ENCODE measurements around the gene ZKSCAN4.
A peak's percentile ranks its signal among the peaks of the same experiment; 100 is the strongest.

Gene ZKSCAN4

GRCh38 chr6:28220257-28221133 lies 31.6 kb downstream of the ZKSCAN4 start:
- no peak for TF ChIP-seq CTCF (IDR thresholded peaks at IDR 0.05; ENCODE audit: low read depth, low read length)
- in situ Hi-C loops (cut with HindIII; ENCODE audit: low sequenced_read_pairs) = no loop called here
- H3K4me3 ChIP-seq (ENCODE audit: low read depth, low read length) = no peak overlapping the region
- no peak for DNase-seq (ENCODE audit: low read depth, low spot score)

- TF ChIP-seq CTCF (IDR thresholded peaks at IDR 0.05; ENCODE audit: low read depth, low read length) = no peak
- in situ Hi-C loops (cut with HindIII; ENCODE audit: low sequenced_read_pairs) = no loop called here
- DNase-seq (ENCODE audit: low read depth, low spot score) = peak; percentile 58
- H3K4me3 ChIP-seq (ENCODE audit: low read depth, low read length) = peak overlapping the region; percentile 56
Observed at GRCh38 chr6:28218312-28219248, 33.5 kb downstream of the ZKSCAN4 start.

GRCh38 chr6:28217890-28218289 lies 34.2 kb downstream of the ZKSCAN4 start:
- no peak overlapping the region for H3K4me3 ChIP-seq (ENCODE audit: low read depth, low read length)
- no peak for DNase-seq (ENCODE audit: low read depth, low spot score)
- in situ Hi-C loops (cut with HindIII; ENCODE audit: low sequenced_read_pairs) = no loop called here
- no peak for TF ChIP-seq CTCF (IDR thresholded peaks at IDR 0.05; ENCODE audit: low read depth, low read length)

- TF ChIP-seq CTCF (IDR thresholded peaks at IDR 0.05; ENCODE audit: low read depth, low read length) = no peak
- in situ Hi-C loops (cut with HindIII; ENCODE audit: low sequenced_read_pairs) = no loop called here
- no peak for DNase-seq (ENCODE audit: low read depth, low spot score)
- H3K4me3 ChIP-seq (ENCODE audit: low read depth, low read length) = no peak overlapping the region
Observed at GRCh38 chr6:28215425-28215824, 36.6 kb downstream of the ZKSCAN4 start.

- no peak overlapping the region for H3K4me3 ChIP-seq (ENCODE audit: low read depth, low read length)
- DNase-seq (ENCODE audit: low read depth, low spot score) = no peak
- in situ Hi-C loops (cut with HindIII; ENCODE audit: low sequenced_read_pairs) = no loop called here
- TF ChIP-seq CTCF (IDR thresholded peaks at IDR 0.05; ENCODE audit: low read depth, low read length) = no peak
Observed at GRCh38 chr6:28213213-28213523, 38.9 kb downstream of the ZKSCAN4 start.

- peak; percentile 86 for DNase-seq (ENCODE audit: low read depth, low spot score)
- no peak for TF ChIP-seq CTCF (IDR thresholded peaks at IDR 0.05; ENCODE audit: low read depth, low read length)
- peak overlapping the region; percentile 56 for H3K4me3 ChIP-seq (ENCODE audit: low read depth, low read length)
- in situ Hi-C loops (cut with HindIII; ENCODE audit: low sequenced_read_pairs) = no loop called here
Observed at GRCh38 chr6:28212510-28213212, 39.4 kb downstream of the ZKSCAN4 start.

Data from astrocyte of the spinal cord (primary cell).